IMR-90 (cell line): ENCODE data around the gene ABHD1. TPM values are rescaled to one million over a fixed set of nuclear protein-coding genes. Genes with fewer than 3 reads are reported as not detected.

ENCODE experiments used
- ATAC-seq: fragments of 200-7000 bp; cut with Tn5 transposase; 2 replicates; pipeline ENCODE4 v1.9.1; 2020; ENCODE audit warnings: low read depth, mild to moderate bottlenecking, moderate library complexity
- BruUV-seq: library from RNA; stranded (reverse); fragments of 400-500 nt; replicated peaks from 2 replicates; lab custom pipeline; 2021; lab: Mats Ljungman, UMichigan
- CTCF ChIA-PET: fragments of 300-600 bp; formaldehyde crosslinking; extraction: SDS; loops from one replicate; lab custom pipeline; 2021; ENCODE audit warnings: antibody characterized with exemption; lab: Yijun Ruan, JAX
- POLR2A ChIA-PET: fragments of 300-600 bp; sonication (Branson Sonifier 250); formaldehyde crosslinking; loops from one replicate; lab custom pipeline; 2022; ENCODE audit warnings: antibody characterized with exemption; ENCODE audit not compliant: unreplicated experiment; lab: Charles Lee
- DNase-seq: peaks from one replicate; pipeline ENCODE4 v3.0.0; 2013
- H2AFZ ChIP-seq: replicated peaks from 2 replicates; pipeline ENCODE3; 2013; ENCODE audit warnings: low read length, mild to moderate bottlenecking; ENCODE audit not compliant: poor library complexity
- H2AK5ac ChIP-seq: 2 replicates; pipeline ENCODE4 v1.6.1; 2013; ENCODE audit warnings: low read depth, low read length, inconsistent platforms
- H2AK9ac ChIP-seq: replicated peaks from 2 replicates; pipeline ENCODE3; 2013; ENCODE audit warnings: mild to moderate bottlenecking, low read depth, low read length, moderate library complexity; ENCODE audit not compliant: poor library complexity
- H2BK120ac ChIP-seq: 2 replicates; pipeline ENCODE4 v1.6.1; 2013; ENCODE audit warnings: low read depth, low read length, inconsistent platforms
- H2BK15ac ChIP-seq: 3 replicates; pipeline ENCODE4 v1.6.1; 2013; ENCODE audit warnings: low read depth, low read length, inconsistent platforms
- H2BK20ac ChIP-seq: 2 replicates; pipeline ENCODE4 v1.6.1; 2013; ENCODE audit warnings: low read depth, mild to moderate bottlenecking, inconsistent platforms, low read length, moderate library complexity
- H2BK5ac ChIP-seq: 2 replicates; pipeline ENCODE4 v1.6.1; 2013; ENCODE audit warnings: mild to moderate bottlenecking, low read depth, low read length, inconsistent platforms; ENCODE audit not compliant: poor library complexity, severe bottlenecking
- H3K14ac ChIP-seq: replicated peaks from 2 replicates; pipeline ENCODE4 v1.6.1; 2013; ENCODE audit warnings: low read depth, low read length, inconsistent platforms
- H3K18ac ChIP-seq: 2 replicates; pipeline ENCODE4 v1.6.1; 2013; ENCODE audit warnings: low read depth, low read length, control low read depth
- H3K23ac ChIP-seq: 2 replicates; pipeline ENCODE4 v1.6.1; 2013; ENCODE audit warnings: low read depth, low read length, inconsistent platforms
- H3K27ac ChIP-seq: 2 replicates; pipeline ENCODE4 v1.5.1; 2013; ENCODE audit warnings: mild to moderate bottlenecking, control low read depth, low read length; ENCODE audit not compliant: insufficient read depth
- H3K27me3 ChIP-seq: 2 replicates; pipeline ENCODE4 v1.6.1; 2013; ENCODE audit warnings: low read length; ENCODE audit not compliant: control insufficient read depth, insufficient read depth
- H3K36me3 ChIP-seq: 2 replicates; pipeline ENCODE4 v1.6.1; 2013; ENCODE audit warnings: low read length, mixed read lengths; ENCODE audit not compliant: control insufficient read depth, insufficient read depth
- H3K4ac ChIP-seq: 2 replicates; pipeline ENCODE4 v1.6.1; 2013; ENCODE audit warnings: low read depth, low read length, inconsistent platforms
- H3K4me1 ChIP-seq: 2 replicates; pipeline ENCODE4 v1.6.1; 2013; ENCODE audit warnings: low read length, mixed read lengths; ENCODE audit not compliant: control insufficient read depth, insufficient read depth
- H3K4me2 ChIP-seq: 2 replicates; pipeline ENCODE4 v1.6.1; 2013; ENCODE audit warnings: low read depth, mild to moderate bottlenecking, control low read depth, low read length, moderate library complexity
- H3K4me3 ChIP-seq: 2 replicates; pipeline ENCODE4 v1.5.1; 2013; ENCODE audit warnings: low read depth, mild to moderate bottlenecking, control low read depth, low read length, moderate library complexity; ENCODE audit not compliant: insufficient read depth
- H3K56ac ChIP-seq: 2 replicates; pipeline ENCODE4 v1.6.1; 2013; ENCODE audit warnings: low read length, inconsistent platforms; ENCODE audit not compliant: insufficient read depth; ENCODE audit errors: extremely low read depth
- H3K79me1 ChIP-seq, 2 experiments: 2 replicates each; pipeline ENCODE4 v1.6.1; 2013; ENCODE audit warnings: low read length in 2 of 2, inconsistent platforms in 1 of 2, low read depth in 1 of 2
- H3K9ac ChIP-seq: 2 replicates; pipeline ENCODE4 v1.6.1; 2013; ENCODE audit warnings: low read depth, low read length, control low read depth
- H3K9me1 ChIP-seq: 2 replicates; pipeline ENCODE4 v1.6.1; 2013; ENCODE audit warnings: low read length, inconsistent platforms; ENCODE audit not compliant: insufficient read depth
- H3K9me3 ChIP-seq: 2 replicates; pipeline ENCODE4 v1.6.1; 2013; ENCODE audit warnings: low read length; ENCODE audit not compliant: control insufficient read depth, insufficient read depth
- H4K20me1 ChIP-seq: 2 replicates; pipeline ENCODE4 v1.6.1; 2013; ENCODE audit warnings: low read length, inconsistent platforms; ENCODE audit not compliant: insufficient read depth
- H4K5ac ChIP-seq: 2 replicates; pipeline ENCODE4 v1.6.1; 2013; ENCODE audit warnings: mild to moderate bottlenecking, low read depth, low read length, control low read depth
- H4K8ac ChIP-seq, 2 experiments: 2 replicates each; pipeline ENCODE4 v1.6.1; 2013; ENCODE audit warnings: low read depth in 2 of 2, low read length in 2 of 2, control low read depth in 1 of 2, inconsistent platforms in 1 of 2
- H4K91ac ChIP-seq: 2 replicates; pipeline ENCODE4 v1.6.1; 2013; ENCODE audit warnings: low read depth, low read length, inconsistent platforms; ENCODE audit not compliant: insufficient read depth
- MXI1 ChIP-seq: IDR thresholded peaks from 2 replicates; pipeline ENCODE4 v1.6.1; 2012; ENCODE audit warnings: low read depth, mild to moderate bottlenecking, low read length, moderate library complexity, borderline replicate concordance
- WGBS, 2 experiments: methylation state at CpG; one replicate each; pipeline versions ENCODE4 v1.1.5 to v1.1.7; 2013; ENCODE audit warnings: missing lambda C conversion rate in 2 of 2; ENCODE audit not compliant: insufficient read length in 1 of 2; ENCODE audit errors: extremely low coverage in 2 of 2; 5-methylcytosine and 5-hydroxymethylcytosine counted together
- dilution Hi-C: fragments of 300-500 bp; cut with HindIII; formaldehyde crosslinking; loops from one replicate; pipeline ENCODE4 v1.14.3; 2018; ENCODE audit warnings: low sequenced_read_pairs; ENCODE audit not compliant: unreplicated experiment
- in situ Hi-C: fragments of 300-500 bp; cut with MboI; formaldehyde crosslinking; loops from 3 replicates; pipeline ENCODE4 v1.14.3; 2019; ENCODE audit warnings: low sequenced_read_pairs, inconsistent platforms, mixed read lengths
- intact Hi-C: fragments of 100-400 bp; cut with micrococcal nuclease; formaldehyde crosslinking; loops from 2 replicates; pipeline ENCODE4 v1.10.0; 2022
- polyA plus RNA-seq, 3 experiments: library from polyadenylated mRNA; depleted of rRNA; stranded (reverse); fragments of >200 nt; gene quantifications; 2 replicates each; pipeline ENCODE4 v1.2.3, GENCODE V29; 2012; ENCODE audit warnings: low replicate concordance in 1 of 3
- total RNA-seq: library from RNA; depleted of rRNA; stranded (reverse); fragments of >200 nt; gene quantifications from 2 replicates; pipeline ENCODE4 v1.2.3, GENCODE V29; 2012
- TF ChIP-seq, protein P1 (sequence below): fragments of 150-350 bp; IDR thresholded peaks from 2 replicates; pipeline ENCODE4 v1.6.1; 2016; ENCODE audit warnings: low read depth, mild to moderate bottlenecking, low read length, moderate library complexity, borderline replicate concordance

ABHD1 gene
- total and polyA plus RNA-seq, 2 of the 4 experiments (the other 2 are of a cell fraction) = 0.24 TPM; not detected in 1

- no peak overlapping the region for H2BK5ac ChIP-seq
- no peaks in the 10 kb centered on the region for H3K4me1 ChIP-seq
- no peaks in the 10 kb centered on the region for H3K9me3 ChIP-seq
- H3K14ac ChIP-seq = no peak overlapping the region
- no peak overlapping the region for H4K8ac ChIP-seq
- H4K20me1 ChIP-seq = no peaks in the 10 kb centered on the region; the same call in 1 of the 2 replicates
- WGBS, 2 experiments = 66% methylated on average over 5 of the region's 6 CpGs; no CpG with 5 or more reads in 1 of the 2 experiments
- H2BK15ac ChIP-seq = no peak overlapping the region
- no peak overlapping the region for H3K18ac ChIP-seq
- no peak overlapping the region for H3K27ac ChIP-seq
- in situ Hi-C loops = no loop called here
- no peak overlapping the region for H2AFZ ChIP-seq
- no peak overlapping the region for H2BK20ac ChIP-seq
- H3K36me3 ChIP-seq = no peaks in the 10 kb centered on the region
- peaks cover 30% of the 10 kb centered on the region for H3K27me3 ChIP-seq
- no peak overlapping the region for H3K23ac ChIP-seq
- no peak overlapping the region for H3K56ac ChIP-seq
- H2AK9ac ChIP-seq = no peak overlapping the region
- H3K9ac ChIP-seq = no peak overlapping the region
- ChIA-PET POLR2A (no interaction called here), CTCF (no interaction called here)
- dilution Hi-C loops = no loop called here
- H3K4me2 ChIP-seq = no peak overlapping the region
- no peaks in the 10 kb centered on the region for H3K79me1 ChIP-seq
- no peak overlapping the region for H2BK120ac ChIP-seq
- H4K91ac ChIP-seq = no peak overlapping the region
- no peaks in the 10 kb centered on the region; the same call in 1 of the 2 replicates for H3K9me1 ChIP-seq
- BruUV-seq = no TSS peak
- H3K4me3 ChIP-seq = no peak overlapping the region
- H2AK5ac ChIP-seq = no peak overlapping the region
- no peak overlapping the region for H4K5ac ChIP-seq
- no peak for ATAC-seq
- no peak overlapping the region for H3K4ac ChIP-seq
- TF ChIP-seq, protein P1, sequence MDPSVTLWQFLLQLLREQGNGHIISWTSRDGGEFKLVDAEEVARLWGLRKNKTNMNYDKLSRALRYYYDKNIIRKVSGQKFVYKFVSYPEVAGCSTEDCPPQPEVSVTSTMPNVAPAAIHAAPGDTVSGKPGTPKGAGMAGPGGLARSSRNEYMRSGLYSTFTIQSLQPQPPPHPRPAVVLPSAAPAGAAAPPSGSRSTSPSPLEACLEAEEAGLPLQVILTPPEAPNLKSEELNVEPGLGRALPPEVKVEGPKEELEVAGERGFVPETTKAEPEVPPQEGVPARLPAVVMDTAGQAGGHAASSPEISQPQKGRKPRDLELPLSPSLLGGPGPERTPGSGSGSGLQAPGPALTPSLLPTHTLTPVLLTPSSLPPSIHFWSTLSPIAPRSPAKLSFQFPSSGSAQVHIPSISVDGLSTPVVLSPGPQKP = no peak
- no peak for TF ChIP-seq MXI1
- intact Hi-C loops = no loop called here
- DNase-seq = no peak
These were observed 30.9 kb downstream of the ABHD1 start for GRCh38 chr2:27154488-27154887.
